GM23248 (cell line): ENCODE results near the gene STX8.

Source experiments
- EZH2 ChIP-seq: fragments of 200-600 bp; sonication (generic); IDR thresholded peaks from 2 replicates; pipeline ENCODE4 v1.6.1; 2018; ENCODE audit warnings: antibody characterized with exemption, mild to moderate bottlenecking; ENCODE audit not compliant: insufficient read depth, poor library complexity, severe bottlenecking
- EZH2phosphoT487 ChIP-seq: fragments of 200-600 bp; sonication (generic); IDR thresholded peaks from 2 replicates; pipeline ENCODE4 v1.6.1; 2018; ENCODE audit warnings: antibody characterized with exemption, moderate library complexity, mild to moderate bottlenecking, low read depth; ENCODE audit not compliant: insufficient read depth

DNA sequence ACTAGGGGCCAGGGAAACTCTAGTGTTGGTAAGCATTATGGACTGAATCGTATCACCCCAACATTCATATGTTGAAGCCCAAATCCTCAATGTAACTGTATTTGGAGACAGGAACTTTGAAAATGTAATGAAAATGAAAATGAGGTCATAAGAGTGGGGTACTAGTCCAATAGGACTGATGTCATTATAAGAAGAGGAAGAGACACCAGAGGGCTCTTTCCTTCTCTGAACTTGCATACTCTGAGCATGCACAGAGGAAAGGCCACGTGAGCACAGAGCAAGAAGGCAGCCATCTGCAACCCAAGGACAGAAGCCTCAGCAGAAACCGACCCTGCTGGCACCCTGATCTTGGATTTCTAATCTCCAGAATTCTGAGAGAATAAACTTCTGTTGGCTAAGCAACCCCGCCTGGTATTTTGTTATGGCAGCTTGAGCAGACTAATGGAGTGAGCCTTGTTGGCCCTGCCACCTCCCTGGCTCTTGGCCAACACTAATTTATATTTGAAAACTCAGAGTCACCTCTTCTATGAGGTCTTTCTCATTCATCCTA lies 280.9 kb downstream of the STX8 start:
- TF ChIP-seq EZH2: no peak
- TF ChIP-seq EZH2phosphoT487: no peak
